LNCaP clone FGC (cell line): ENCODE measurements around the gene ZNF512B.

Experiments
- DNase-seq: peaks from one replicate; pipeline ENCODE4 v3.0.0-alpha.2; 2011; ENCODE audit warnings: low read depth
- H3K4me3 ChIP-seq: 2 replicates; pipeline ENCODE4 v1.5.1; 2011; ENCODE audit warnings: mild to moderate bottlenecking, low read depth, low read length, control low read depth
- TF ChIP-seq, protein P1 (sequence below): IDR thresholded peaks from 2 replicates; pipeline ENCODE4 v1.5.1; 2012; ENCODE audit warnings: mild to moderate bottlenecking; ENCODE audit not compliant: control insufficient read depth, insufficient read depth; ENCODE audit errors: extremely low read depth

The ZNF512B gene

DNA sequence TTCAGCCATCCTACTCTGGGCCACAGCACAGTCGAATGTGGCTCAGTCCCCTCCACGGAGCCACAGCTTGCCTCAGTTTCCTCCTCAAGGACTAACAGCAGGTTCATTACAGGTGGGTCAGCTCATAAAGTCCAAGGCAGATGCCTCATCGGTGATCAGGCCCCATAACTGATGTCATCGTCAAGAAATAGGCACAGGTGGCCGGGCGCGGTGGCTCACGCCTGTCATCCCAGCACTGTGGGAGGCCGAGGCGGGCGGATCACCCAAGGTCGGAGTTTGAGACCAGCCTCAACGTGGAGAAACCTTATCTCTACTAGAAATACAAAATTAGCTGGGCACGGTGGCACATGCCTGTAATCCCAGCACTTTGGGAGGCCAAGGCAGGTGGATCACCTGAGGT is 17.0 kb downstream of the ZNF512B start:
- no peak for DNase-seq
- TF ChIP-seq, protein P1, sequence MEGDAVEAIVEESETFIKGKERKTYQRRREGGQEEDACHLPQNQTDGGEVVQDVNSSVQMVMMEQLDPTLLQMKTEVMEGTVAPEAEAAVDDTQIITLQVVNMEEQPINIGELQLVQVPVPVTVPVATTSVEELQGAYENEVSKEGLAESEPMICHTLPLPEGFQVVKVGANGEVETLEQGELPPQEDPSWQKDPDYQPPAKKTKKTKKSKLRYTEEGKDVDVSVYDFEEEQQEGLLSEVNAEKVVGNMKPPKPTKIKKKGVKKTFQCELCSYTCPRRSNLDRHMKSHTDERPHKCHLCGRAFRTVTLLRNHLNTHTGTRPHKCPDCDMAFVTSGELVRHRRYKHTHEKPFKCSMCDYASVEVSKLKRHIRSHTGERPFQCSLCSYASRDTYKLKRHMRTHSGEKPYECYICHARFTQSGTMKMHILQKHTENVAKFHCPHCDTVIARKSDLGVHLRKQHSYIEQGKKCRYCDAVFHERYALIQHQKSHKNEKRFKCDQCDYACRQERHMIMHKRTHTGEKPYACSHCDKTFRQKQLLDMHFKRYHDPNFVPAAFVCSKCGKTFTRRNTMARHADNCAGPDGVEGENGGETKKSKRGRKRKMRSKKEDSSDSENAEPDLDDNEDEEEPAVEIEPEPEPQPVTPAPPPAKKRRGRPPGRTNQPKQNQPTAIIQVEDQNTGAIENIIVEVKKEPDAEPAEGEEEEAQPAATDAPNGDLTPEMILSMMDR: no peak
- H3K4me3 ChIP-seq: no peak overlapping the region

DNA sequence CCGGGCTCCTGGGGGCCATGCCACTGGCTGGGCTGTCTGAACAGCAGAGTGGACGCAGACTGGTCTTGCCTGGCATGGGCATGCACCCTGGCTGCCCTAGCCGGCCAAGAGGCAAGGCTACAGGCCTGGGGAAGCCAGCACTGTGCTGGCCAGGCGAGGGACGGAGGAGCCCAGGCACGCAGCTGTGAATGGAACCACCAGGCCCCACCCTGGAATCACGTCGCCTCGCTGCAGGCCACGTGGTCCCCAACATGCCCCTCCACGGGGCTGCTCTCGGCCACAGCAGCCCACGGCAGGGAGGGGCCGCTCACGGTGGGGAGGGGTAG is 17.6 kb downstream of the ZNF512B start:
- TF ChIP-seq, protein P1: no peak
- no peak for DNase-seq
- no peak overlapping the region for H3K4me3 ChIP-seq

DNA sequence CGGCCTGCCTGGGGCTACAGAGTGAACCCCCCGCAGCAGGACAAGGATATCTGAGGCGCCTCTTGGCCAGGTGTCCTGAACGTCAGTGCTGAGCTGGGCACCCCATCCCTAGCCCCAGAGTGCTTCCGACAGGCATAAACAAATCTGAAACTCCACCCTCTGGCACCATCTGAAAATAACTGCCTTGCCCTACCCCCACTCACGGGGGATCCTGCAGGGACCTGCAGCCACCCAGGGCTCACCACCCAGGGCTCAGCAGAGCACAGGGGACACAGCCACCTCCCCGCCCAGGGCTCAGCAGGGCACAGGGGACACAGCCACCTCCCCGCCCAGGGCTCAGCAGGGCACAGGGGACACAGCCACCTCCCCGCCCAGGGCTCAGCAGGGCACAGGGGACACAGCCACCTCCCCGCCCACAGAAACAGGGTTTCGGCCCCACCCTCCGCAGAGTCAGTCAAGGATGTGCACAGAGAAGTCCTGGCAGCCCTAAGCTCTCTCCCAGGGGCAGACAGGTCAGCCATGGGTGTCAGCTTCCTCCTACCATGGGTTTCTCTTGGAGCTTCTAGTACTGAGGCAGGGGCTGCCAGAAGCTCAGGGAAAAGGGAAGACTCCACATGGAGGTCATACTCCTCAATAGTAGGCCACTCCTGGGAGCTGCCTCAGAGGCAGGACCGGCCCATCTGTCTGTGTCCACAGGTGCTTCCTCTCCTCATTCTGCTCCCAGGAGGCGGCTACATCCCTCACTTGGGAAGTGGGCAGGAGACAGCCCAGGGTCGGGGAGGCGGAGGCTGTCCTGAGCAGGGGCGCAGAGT is 18.1 kb downstream of the ZNF512B start:
- TF ChIP-seq, protein P1: no peak
- no peak overlapping the region for H3K4me3 ChIP-seq
- DNase-seq: no peak

DNA sequence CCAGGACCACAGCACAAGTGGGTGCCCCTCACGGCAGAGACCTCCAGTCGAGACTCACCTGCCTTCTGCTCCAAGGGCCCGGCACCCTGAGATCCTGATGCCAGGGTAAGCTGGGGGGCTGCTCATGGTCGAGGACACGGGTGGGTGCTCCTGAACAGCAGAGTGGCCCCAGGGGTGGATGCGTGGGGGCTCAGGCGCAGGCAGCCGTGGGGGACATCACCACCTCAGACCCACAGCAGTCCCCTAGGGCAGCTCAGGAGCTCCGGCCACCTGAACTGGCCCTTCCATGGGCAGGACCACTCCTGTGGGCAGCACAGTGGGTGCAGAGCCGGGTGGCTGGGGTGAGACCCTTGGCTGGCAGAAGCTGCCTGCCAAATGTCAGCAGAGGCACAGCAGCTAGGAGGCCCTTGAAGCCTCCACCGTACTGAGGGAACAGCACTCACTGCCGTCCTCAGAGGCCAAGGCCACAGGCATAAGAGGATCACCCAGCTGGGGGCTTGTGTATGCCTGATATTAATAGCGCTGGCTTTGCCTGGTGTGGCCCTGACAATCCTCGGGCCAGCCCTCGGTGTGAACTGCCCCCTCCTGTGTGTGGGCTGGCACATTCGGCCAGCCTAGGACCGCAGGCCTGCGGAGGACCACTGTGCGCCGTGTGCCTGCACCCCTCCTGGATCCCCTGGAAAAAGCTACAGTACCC is 18.9 kb downstream of the ZNF512B start:
- no peak overlapping the region for H3K4me3 ChIP-seq
- TF ChIP-seq, protein P1: no peak
- DNase-seq: no peak

DNA sequence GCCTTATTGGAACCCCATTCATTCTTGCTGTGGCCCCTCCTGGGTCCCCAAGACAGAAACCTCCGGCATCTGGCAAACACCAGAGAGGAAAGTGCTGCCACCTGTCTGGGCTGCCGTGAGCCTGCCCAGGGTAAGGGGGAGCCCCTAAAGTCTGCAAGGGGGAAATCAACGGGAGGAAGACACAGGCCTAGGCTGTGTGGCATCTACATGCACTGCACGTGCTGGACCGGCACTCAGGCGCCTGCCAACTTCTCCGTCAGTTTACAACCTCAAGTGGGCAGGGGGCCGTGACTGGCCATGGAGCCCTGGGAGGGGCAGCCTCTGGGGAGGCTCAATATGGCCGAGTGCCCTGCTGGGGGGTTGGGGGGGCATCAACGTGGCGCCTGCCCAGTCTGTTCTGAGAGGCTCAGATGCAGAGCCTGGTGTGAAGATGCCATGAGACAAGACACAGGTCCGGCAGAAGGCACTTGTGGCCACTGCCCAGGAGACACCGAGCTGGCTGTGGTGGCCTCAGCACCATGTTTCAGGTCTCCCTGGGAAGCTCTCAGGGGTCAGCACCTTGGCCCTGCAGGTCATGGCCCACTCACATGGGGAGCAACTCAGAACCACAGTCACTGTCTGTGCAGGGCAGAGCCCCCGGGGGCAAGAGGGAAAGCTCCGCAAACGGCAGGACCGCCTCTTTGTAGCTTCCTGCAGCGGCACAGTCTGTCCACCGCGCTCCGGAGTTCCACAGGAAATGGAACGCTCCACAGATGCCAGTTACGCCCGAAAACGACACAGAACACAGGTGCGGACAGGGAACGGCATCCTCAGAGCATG is 21.9 kb downstream of the ZNF512B start:
- no peak overlapping the region for H3K4me3 ChIP-seq
- TF ChIP-seq, protein P1: no peak
- no peak for DNase-seq

DNA sequence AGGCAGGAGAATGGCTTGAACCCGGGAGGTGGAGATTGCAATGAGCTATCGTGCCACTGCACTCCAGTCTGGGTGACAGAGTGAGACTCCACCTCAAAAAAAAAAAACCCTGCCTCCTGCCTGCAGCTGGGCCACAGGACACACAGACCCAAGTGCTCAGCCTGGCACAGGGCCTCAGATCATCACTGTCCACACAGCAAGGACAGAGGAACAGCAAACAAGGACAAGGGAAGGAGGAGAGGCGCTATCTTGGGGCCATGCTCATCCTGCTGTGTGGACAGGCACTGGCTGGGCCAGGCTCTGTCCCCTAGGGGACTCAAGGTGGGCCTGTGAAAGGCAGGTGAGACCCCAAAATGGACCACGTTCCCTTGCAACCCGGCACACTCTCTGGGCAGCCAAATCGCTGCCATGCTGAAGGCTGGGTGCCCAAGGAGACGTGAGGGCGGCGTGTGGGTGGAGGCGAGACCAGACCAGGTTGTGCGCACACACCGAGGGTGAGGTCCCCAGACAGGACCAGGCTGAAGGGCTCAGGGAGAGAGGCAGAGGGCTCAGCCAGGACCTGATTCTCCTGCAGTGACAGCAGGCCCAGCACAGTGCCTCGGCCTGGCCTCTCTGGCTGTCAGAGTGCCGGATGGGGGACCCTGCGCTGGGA is 22.6 kb downstream of the ZNF512B start:
- peak; percentile 76 for DNase-seq
- TF ChIP-seq, protein P1: 0 out of 2 replicates have a peak, but pooled peaks have one; percentile 1
- H3K4me3 ChIP-seq: no peak overlapping the region
